Measurements from ENCODE around the gene MMP24OS.
A peak's percentile ranks its signal among the peaks of the same experiment; 100 is the strongest.

The MMP24OS gene

GRCh38 chr20:35284267-35284991 is 6.5 kb upstream of the MMP24OS start, which contains the start of gene EIF6:
Gene EIF6, minus strand, starts transcription at chr20:35284772. Its CDS starts 285 bp downstream, at chr20:35284487.
- TF ChIP-seq CTCF (IDR thresholded peaks at IDR 0.05; ENCODE audit: low read depth, low read length) = no peak
- peak within 1 kb of the TSS; percentile 94 for H3K4me3 ChIP-seq (ENCODE audit: low read depth, low read length)

- TF ChIP-seq CTCF (IDR thresholded peaks at IDR 0.05; ENCODE audit: low read depth, low read length) = no peak
- peak overlapping the region; percentile 94 for H3K4me3 ChIP-seq (ENCODE audit: low read depth, low read length)
Measured at GRCh38 chr20:35283441-35284266, 5.7 kb upstream of the MMP24OS start.

GRCh38 chr20:35281506-35282101 is 3.7 kb upstream of the MMP24OS start:
- no peak for TF ChIP-seq CTCF (IDR thresholded peaks at IDR 0.05; ENCODE audit: low read depth, low read length)
- no peak overlapping the region for H3K4me3 ChIP-seq (ENCODE audit: low read depth, low read length)

GRCh38 chr20:35280523-35280922 is 2.6 kb upstream of the MMP24OS start:
- TF ChIP-seq CTCF (IDR thresholded peaks at IDR 0.05; ENCODE audit: low read depth, low read length) = no peak

GRCh38 chr20:35279533-35280174 is 1.7 kb upstream of the MMP24OS start:
- no peak overlapping the region for H3K4me3 ChIP-seq (ENCODE audit: low read depth, low read length)
- TF ChIP-seq CTCF (IDR thresholded peaks at IDR 0.05; ENCODE audit: low read depth, low read length) = no peak

More at GRCh38 chr20:35280523-35280922, 2.6 kb upstream of the MMP24OS start:
- H3K4me3 ChIP-seq (ENCODE audit: low read depth, low read length) = no peak overlapping the region

GRCh38 chr20:35279040-35279439 is 1.1 kb upstream of the MMP24OS start:
- no peak for TF ChIP-seq CTCF (IDR thresholded peaks at IDR 0.05; ENCODE audit: low read depth, low read length)
- no peak overlapping the region for H3K4me3 ChIP-seq (ENCODE audit: low read depth, low read length)
